Measurements from ENCODE around the gene DNAJC11. TPM values are rescaled to one million over a fixed set of nuclear protein-coding genes. Genes with fewer than 3 reads are reported as not detected.

Gene DNAJC11
- polyA plus RNA-seq, 1 of the 3 experiments (the other 2 are of a cell fraction), result 38.2 TPM

- 9% methylated on average over 14 of the region's 40 CpGs for WGBS (ENCODE audit: low lambda C conversion rate)
- Histone ChIP-seq H3K4me1 (ENCODE audit: control insufficient read depth in 1 of 2, insufficient read depth in 2 of 2, low read depth in 1 of 2, low read length in 1 of 2) (peaks cover 10 to 26% of the 10 kb centered on the region in 2 experiments; a peak in 2 of 4 replicates), H3K9ac (peak overlapping the region; percentile 80), H2AFZ (ENCODE audit: low read depth) (peak overlapping the region; percentile 29), H3K27me3 (ENCODE audit: insufficient read depth) (no peaks in the 10 kb centered on the region), H3K79me2 (ENCODE audit: insufficient read depth) (peaks cover 54% of the 10 kb centered on the region), H3K4me2 (peak overlapping the region; percentile 97), H3K36me3 (replicated peaks in 1 of 2; ENCODE audit: control insufficient read depth in 1 of 2, insufficient read depth in 2 of 2, low read length in 1 of 2) (peaks cover 1 to 19% of the 10 kb centered on the region in 2 experiments), H3K9me3 (no peaks in the 10 kb centered on the region), H4K20me1 (ENCODE audit: insufficient read depth) (peaks cover 21% of the 10 kb centered on the region; the same call in 1 of the 2 replicates), H3K9me2 (no peaks in the 10 kb centered on the region), H3K27ac (ENCODE audit: low read depth in 2 of 2, low read length in 1 of 2) (peak overlapping the region; percentile 13 to 70; a peak in 3 of 4 replicates), H3K4me3 (ENCODE audit: low read depth in 2 of 2, low read length in 1 of 2) (peak overlapping the region; percentile 73 to 76), H3F3A (replicated peaks; ENCODE audit: insufficient read depth) (peaks cover 14% of the 10 kb centered on the region)
- peak; percentile 63 for DNase-seq
- ChIA-PET POLR2A (interaction anchor here (1.2 to 1.5 kb wide), 2 partner anchors 22 to 47 kb away, joined by 4 to 6 read pairs; partner anchors contain the start of genes NOL9, TAS1R1 and ZBTB48), CTCF (interaction anchor here (0.6 to 4.0 kb wide), 11 partner anchors 16 to 355 kb away, joined by 3 to 19 read pairs (median 3); partner anchors contain the start of genes NOL9 and TAS1R1)
- no peak for TF ChIP-seq RAD21 (IDR thresholded peaks at IDR 0.05; ENCODE audit: low read length)
- peak; percentile 36; the same call in 1 of the 2 replicates for TF ChIP-seq USF2 (IDR thresholded peaks at IDR 0.05; ENCODE audit: borderline replicate concordance, low read depth, low read length)
- 0 out of 2 replicates have a peak, but pooled peaks have one; percentile 28 for TF ChIP-seq NFIC (IDR thresholded peaks at IDR 0.05; ENCODE audit: borderline replicate concordance)
- TF ChIP-seq EP300 (IDR thresholded peaks at IDR 0.05; ENCODE audit: borderline replicate concordance in 1 of 2, low read depth in 1 of 2, low read length in 1 of 2), result peak in 1 of 2 experiments; percentile 12; a peak in 1 of 4 replicates
- TF ChIP-seq NRF1 (IDR thresholded peaks at IDR 0.05; ENCODE audit: low read depth, low read length), result no peak
- TF ChIP-seq ELF1 (IDR thresholded peaks at IDR 0.05), result no peak
- TF ChIP-seq PBX3 (IDR thresholded peaks at IDR 0.05), result no peak
- no peak for TF ChIP-seq YY1 (IDR thresholded peaks at IDR 0.05; ENCODE audit: low read depth)
- peak; percentile 15; the same call in 1 of the 2 replicates for TF ChIP-seq TAF1 (IDR thresholded peaks at IDR 0.05; ENCODE audit: borderline replicate concordance, low read depth, low read length)
- TF ChIP-seq, protein P1, sequence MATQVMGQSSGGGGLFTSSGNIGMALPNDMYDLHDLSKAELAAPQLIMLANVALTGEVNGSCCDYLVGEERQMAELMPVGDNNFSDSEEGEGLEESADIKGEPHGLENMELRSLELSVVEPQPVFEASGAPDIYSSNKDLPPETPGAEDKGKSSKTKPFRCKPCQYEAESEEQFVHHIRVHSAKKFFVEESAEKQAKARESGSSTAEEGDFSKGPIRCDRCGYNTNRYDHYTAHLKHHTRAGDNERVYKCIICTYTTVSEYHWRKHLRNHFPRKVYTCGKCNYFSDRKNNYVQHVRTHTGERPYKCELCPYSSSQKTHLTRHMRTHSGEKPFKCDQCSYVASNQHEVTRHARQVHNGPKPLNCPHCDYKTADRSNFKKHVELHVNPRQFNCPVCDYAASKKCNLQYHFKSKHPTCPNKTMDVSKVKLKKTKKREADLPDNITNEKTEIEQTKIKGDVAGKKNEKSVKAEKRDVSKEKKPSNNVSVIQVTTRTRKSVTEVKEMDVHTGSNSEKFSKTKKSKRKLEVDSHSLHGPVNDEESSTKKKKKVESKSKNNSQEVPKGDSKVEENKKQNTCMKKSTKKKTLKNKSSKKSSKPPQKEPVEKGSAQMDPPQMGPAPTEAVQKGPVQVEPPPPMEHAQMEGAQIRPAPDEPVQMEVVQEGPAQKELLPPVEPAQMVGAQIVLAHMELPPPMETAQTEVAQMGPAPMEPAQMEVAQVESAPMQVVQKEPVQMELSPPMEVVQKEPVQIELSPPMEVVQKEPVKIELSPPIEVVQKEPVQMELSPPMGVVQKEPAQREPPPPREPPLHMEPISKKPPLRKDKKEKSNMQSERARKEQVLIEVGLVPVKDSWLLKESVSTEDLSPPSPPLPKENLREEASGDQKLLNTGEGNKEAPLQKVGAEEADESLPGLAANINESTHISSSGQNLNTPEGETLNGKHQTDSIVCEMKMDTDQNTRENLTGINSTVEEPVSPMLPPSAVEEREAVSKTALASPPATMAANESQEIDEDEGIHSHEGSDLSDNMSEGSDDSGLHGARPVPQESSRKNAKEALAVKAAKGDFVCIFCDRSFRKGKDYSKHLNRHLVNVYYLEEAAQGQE (IDR thresholded peaks at IDR 0.05; ENCODE audit: low read depth, low read length), result no peak
- TF ChIP-seq, protein P2, sequence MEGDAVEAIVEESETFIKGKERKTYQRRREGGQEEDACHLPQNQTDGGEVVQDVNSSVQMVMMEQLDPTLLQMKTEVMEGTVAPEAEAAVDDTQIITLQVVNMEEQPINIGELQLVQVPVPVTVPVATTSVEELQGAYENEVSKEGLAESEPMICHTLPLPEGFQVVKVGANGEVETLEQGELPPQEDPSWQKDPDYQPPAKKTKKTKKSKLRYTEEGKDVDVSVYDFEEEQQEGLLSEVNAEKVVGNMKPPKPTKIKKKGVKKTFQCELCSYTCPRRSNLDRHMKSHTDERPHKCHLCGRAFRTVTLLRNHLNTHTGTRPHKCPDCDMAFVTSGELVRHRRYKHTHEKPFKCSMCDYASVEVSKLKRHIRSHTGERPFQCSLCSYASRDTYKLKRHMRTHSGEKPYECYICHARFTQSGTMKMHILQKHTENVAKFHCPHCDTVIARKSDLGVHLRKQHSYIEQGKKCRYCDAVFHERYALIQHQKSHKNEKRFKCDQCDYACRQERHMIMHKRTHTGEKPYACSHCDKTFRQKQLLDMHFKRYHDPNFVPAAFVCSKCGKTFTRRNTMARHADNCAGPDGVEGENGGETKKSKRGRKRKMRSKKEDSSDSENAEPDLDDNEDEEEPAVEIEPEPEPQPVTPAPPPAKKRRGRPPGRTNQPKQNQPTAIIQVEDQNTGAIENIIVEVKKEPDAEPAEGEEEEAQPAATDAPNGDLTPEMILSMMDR (IDR thresholded peaks at IDR 0.05), result no peak
- TF ChIP-seq SMC3 (IDR thresholded peaks at IDR 0.05; ENCODE audit: low read depth, low read length), result no peak
- TF ChIP-seq FOXM1 (IDR thresholded peaks at IDR 0.05; ENCODE audit: low read depth), result no peak
- TF ChIP-seq POLR2AphosphoS5 (IDR thresholded peaks at IDR 0.05; ENCODE audit: low read depth, low read length), result no peak
- no peak for TF ChIP-seq CHD2 (IDR thresholded peaks at IDR 0.05; ENCODE audit: low read length, partially characterized antibody)
- TF ChIP-seq JUND (IDR thresholded peaks at IDR 0.05), result no peak
- TF ChIP-seq SIN3A (IDR thresholded peaks at IDR 0.05; ENCODE audit: borderline replicate concordance, low read depth, low read length), result peak; percentile 82; the same call in 1 of the 2 replicates
- TF ChIP-seq RFX5 (IDR thresholded peaks at IDR 0.05; ENCODE audit: low read length), result no peak
- TF ChIP-seq MAX (IDR thresholded peaks at IDR 0.05; ENCODE audit: low read depth), result peak; percentile 90
- no peak for TF ChIP-seq RCOR1 (IDR thresholded peaks at IDR 0.05; ENCODE audit: low read length)
- TF ChIP-seq, protein P3, sequence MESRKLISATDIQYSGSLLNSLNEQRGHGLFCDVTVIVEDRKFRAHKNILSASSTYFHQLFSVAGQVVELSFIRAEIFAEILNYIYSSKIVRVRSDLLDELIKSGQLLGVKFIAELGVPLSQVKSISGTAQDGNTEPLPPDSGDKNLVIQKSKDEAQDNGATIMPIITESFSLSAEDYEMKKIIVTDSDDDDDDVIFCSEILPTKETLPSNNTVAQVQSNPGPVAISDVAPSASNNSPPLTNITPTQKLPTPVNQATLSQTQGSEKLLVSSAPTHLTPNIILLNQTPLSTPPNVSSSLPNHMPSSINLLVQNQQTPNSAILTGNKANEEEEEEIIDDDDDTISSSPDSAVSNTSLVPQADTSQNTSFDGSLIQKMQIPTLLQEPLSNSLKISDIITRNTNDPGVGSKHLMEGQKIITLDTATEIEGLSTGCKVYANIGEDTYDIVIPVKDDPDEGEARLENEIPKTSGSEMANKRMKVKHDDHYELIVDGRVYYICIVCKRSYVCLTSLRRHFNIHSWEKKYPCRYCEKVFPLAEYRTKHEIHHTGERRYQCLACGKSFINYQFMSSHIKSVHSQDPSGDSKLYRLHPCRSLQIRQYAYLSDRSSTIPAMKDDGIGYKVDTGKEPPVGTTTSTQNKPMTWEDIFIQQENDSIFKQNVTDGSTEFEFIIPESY (IDR thresholded peaks at IDR 0.05; ENCODE audit: borderline replicate concordance, low read depth), result no peak
- TF ChIP-seq TCF12 (IDR thresholded peaks at IDR 0.05), result peak; percentile 31; the same call in 1 of the 2 replicates
Measured at GRCh38 chr1:6601049-6601922, 100.3 kb downstream of the DNAJC11 start.

All from SK-N-SH (cell line).